ENCODE data around the gene CDC34.

- no peak for TF ChIP-seq PBX3 (IDR thresholded peaks at IDR 0.05)
- no peak for TF ChIP-seq ZFP36 (IDR thresholded peaks at IDR 0.05; ENCODE audit: borderline replicate concordance, partially characterized antibody)
- no peak for TF ChIP-seq CTCF (IDR thresholded peaks at IDR 0.05)
- no peak for TF ChIP-seq SMC3 (IDR thresholded peaks at IDR 0.05)
- TF ChIP-seq CHD2 (IDR thresholded peaks at IDR 0.05; ENCODE audit: low read length, partially characterized antibody) = no peak
- TF ChIP-seq MAX (IDR thresholded peaks at IDR 0.05) = no peak
- no peak for TF ChIP-seq POLR2AphosphoS2 (conservative IDR thresholded peaks at IDR 0.05; ENCODE audit: low read length)
- no peak for TF ChIP-seq HEYL (CRISPR knock-in tag; IDR thresholded peaks at IDR 0.05)
- no peak for TF ChIP-seq CHD4 (IDR thresholded peaks at IDR 0.05; ENCODE audit: borderline replicate concordance)
Measured at GRCh38 chr19:522726-523125, 8.8 kb upstream of the CDC34 start.
